SJCRH30 (cell line): ENCODE results near the gene RFX3. TPM values are rescaled to one million over a fixed set of nuclear protein-coding genes. Genes with fewer than 3 reads are reported as not detected.

ENCODE experiments used
- DNase-seq, 2 experiments: peaks; one replicate each; pipeline ENCODE4 v3.0.0-alpha.2; 2015 to 2020
- H3K27ac ChIP-seq: fragments of 250-450 bp; sonication (Bioruptor Pico); 2 replicates; pipeline ENCODE4 v1.5.1; 2020; ENCODE audit warnings: mild to moderate bottlenecking, moderate library complexity
- H3K27me3 ChIP-seq: fragments of 250-450 bp; sonication (Bioruptor Pico); 2 replicates; pipeline ENCODE4 v1.5.1; 2020; ENCODE audit warnings: mild to moderate bottlenecking, moderate library complexity
- H3K36me3 ChIP-seq: fragments of 250-450 bp; sonication (Bioruptor Pico); 2 replicates; pipeline ENCODE4 v1.5.1; 2020; ENCODE audit warnings: mild to moderate bottlenecking, moderate library complexity
- H3K4me1 ChIP-seq: fragments of 250-450 bp; sonication (Bioruptor Pico); 2 replicates; pipeline ENCODE4 v1.5.1; 2020; ENCODE audit warnings: mild to moderate bottlenecking, moderate library complexity
- H3K4me3 ChIP-seq: fragments of 250-450 bp; sonication (Bioruptor Pico); 2 replicates; pipeline ENCODE4 v1.5.1; 2020; ENCODE audit warnings: mild to moderate bottlenecking, moderate library complexity
- H3K9me3 ChIP-seq: fragments of 250-450 bp; sonication (Bioruptor Pico); replicated peaks from 2 replicates; pipeline ENCODE4 v1.5.1; 2020; ENCODE audit warnings: mild to moderate bottlenecking, moderate library complexity
- total RNA-seq: library from RNA; depleted of rRNA; stranded (reverse); fragments of >200 nt; shearing (Covaris generic); gene quantifications from 2 replicates; pipeline ENCODE4 v1.2.3, GENCODE V29; 2014

RFX3 gene
- total RNA-seq, 1 experiment from 2014 or later: 5.1 TPM

- H3K27me3 ChIP-seq: no peaks in the 10 kb centered on the region
- no peak overlapping the region for H3K4me3 ChIP-seq
- DNase-seq: no peak
- no peaks in the 10 kb centered on the region for H3K4me1 ChIP-seq
- no peak overlapping the region for H3K27ac ChIP-seq
- H3K36me3 ChIP-seq: no peaks in the 10 kb centered on the region
- H3K9me3 ChIP-seq: no peaks in the 10 kb centered on the region
Observed at GRCh38 chr9:3447788-3448187, 78.0 kb downstream of the RFX3 start.

GRCh38 chr9:3447143-3447542 lies 78.7 kb downstream of the RFX3 start:
- no peak overlapping the region for H3K27ac ChIP-seq

GRCh38 chr9:3446313-3446712 lies 79.5 kb downstream of the RFX3 start:
- Histone ChIP-seq H3K9me3 (no peaks in the 10 kb centered on the region), H3K4me1 (no peaks in the 10 kb centered on the region), H3K4me3 (no peak overlapping the region), H3K27ac (no peak overlapping the region), H3K36me3 (no peaks in the 10 kb centered on the region), H3K27me3 (no peaks in the 10 kb centered on the region)
- DNase-seq: no peak

More at GRCh38 chr9:3447143-3447542, 78.7 kb downstream of the RFX3 start:
- no peaks in the 10 kb centered on the region for H3K9me3 ChIP-seq
- no peaks in the 10 kb centered on the region for H3K36me3 ChIP-seq
- H3K4me1 ChIP-seq: no peaks in the 10 kb centered on the region
- no peak overlapping the region for H3K4me3 ChIP-seq
- DNase-seq: no peak
- no peaks in the 10 kb centered on the region for H3K27me3 ChIP-seq

- Histone ChIP-seq H3K9me3 (no peaks in the 10 kb centered on the region), H3K4me1 (no peaks in the 10 kb centered on the region), H3K27me3 (no peaks in the 10 kb centered on the region)
Observed at GRCh38 chr9:3444016-3444415, 81.8 kb downstream of the RFX3 start.

GRCh38 chr9:3441197-3441816 lies 84.5 kb downstream of the RFX3 start:
- H3K27ac ChIP-seq: no peak overlapping the region
- H3K9me3 ChIP-seq: no peaks in the 10 kb centered on the region
- DNase-seq: peak; percentile 18 to 50

More at GRCh38 chr9:3444016-3444415, 81.8 kb downstream of the RFX3 start:
- no peak overlapping the region for H3K4me3 ChIP-seq
- no peaks in the 10 kb centered on the region for H3K36me3 ChIP-seq
- H3K27ac ChIP-seq: no peak overlapping the region
- DNase-seq: no peak

GRCh38 chr9:3436629-3437420 lies 89.0 kb downstream of the RFX3 start:
- no peaks in the 10 kb centered on the region; the same call in 1 of the 2 replicates for H3K4me1 ChIP-seq

More at GRCh38 chr9:3441197-3441816, 84.5 kb downstream of the RFX3 start:
- H3K4me1 ChIP-seq: no peaks in the 10 kb centered on the region; the same call in 1 of the 2 replicates
- H3K4me3 ChIP-seq: no peak overlapping the region
- H3K36me3 ChIP-seq: no peaks in the 10 kb centered on the region
- no peaks in the 10 kb centered on the region for H3K27me3 ChIP-seq

GRCh38 chr9:3435732-3436131 lies 90.1 kb downstream of the RFX3 start:
- no peak overlapping the region for H3K4me3 ChIP-seq
- no peaks in the 10 kb centered on the region for H3K9me3 ChIP-seq
- no peak for DNase-seq
- no peaks in the 10 kb centered on the region for H3K36me3 ChIP-seq
- no peaks in the 10 kb centered on the region for H3K27me3 ChIP-seq
- H3K27ac ChIP-seq: no peak overlapping the region
- no peaks in the 10 kb centered on the region; the same call in 1 of the 2 replicates for H3K4me1 ChIP-seq

More at GRCh38 chr9:3436629-3437420, 89.0 kb downstream of the RFX3 start:
- H3K36me3 ChIP-seq: no peaks in the 10 kb centered on the region
- no peak overlapping the region for H3K27ac ChIP-seq
- no peak overlapping the region for H3K4me3 ChIP-seq
- peak; percentile 4 to 37 for DNase-seq
- H3K27me3 ChIP-seq: no peaks in the 10 kb centered on the region
- H3K9me3 ChIP-seq: no peaks in the 10 kb centered on the region

GRCh38 chr9:3434594-3434993 lies 91.2 kb downstream of the RFX3 start:
- no peaks in the 10 kb centered on the region for H3K9me3 ChIP-seq
- no peaks in the 10 kb centered on the region for H3K27me3 ChIP-seq
- no peak for DNase-seq
- no peaks in the 10 kb centered on the region for H3K36me3 ChIP-seq
- no peak overlapping the region for H3K27ac ChIP-seq
- H3K4me3 ChIP-seq: no peak overlapping the region
- H3K4me1 ChIP-seq: no peaks in the 10 kb centered on the region; the same call in 1 of the 2 replicates

GRCh38 chr9:3433754-3434153 lies 92.0 kb downstream of the RFX3 start:
- Histone ChIP-seq H3K4me3 (no peak overlapping the region), H3K27me3 (no peaks in the 10 kb centered on the region), H3K27ac (no peak overlapping the region), H3K9me3 (no peaks in the 10 kb centered on the region), H3K4me1 (no peaks in the 10 kb centered on the region; the same call in 1 of the 2 replicates), H3K36me3 (no peaks in the 10 kb centered on the region)
- DNase-seq: no peak

GRCh38 chr9:3433066-3433465 lies 92.7 kb downstream of the RFX3 start:
- Histone ChIP-seq H3K4me3 (no peak overlapping the region), H3K27ac (no peak overlapping the region), H3K4me1 (no peaks in the 10 kb centered on the region; the same call in 1 of the 2 replicates), H3K27me3 (no peaks in the 10 kb centered on the region), H3K36me3 (no peaks in the 10 kb centered on the region), H3K9me3 (no peaks in the 10 kb centered on the region)
- no peak for DNase-seq

- Histone ChIP-seq H3K27ac (no peak overlapping the region), H3K9me3 (no peaks in the 10 kb centered on the region), H3K4me3 (no peak overlapping the region), H3K27me3 (no peaks in the 10 kb centered on the region), H3K36me3 (no peaks in the 10 kb centered on the region), H3K4me1 (no peaks in the 10 kb centered on the region; the same call in 1 of the 2 replicates)
- no peak for DNase-seq
Observed at GRCh38 chr9:3431890-3432289, 93.9 kb downstream of the RFX3 start.

- H3K27me3 ChIP-seq: no peaks in the 10 kb centered on the region
- no peak for DNase-seq
- no peaks in the 10 kb centered on the region for H3K36me3 ChIP-seq
- no peak overlapping the region for H3K4me3 ChIP-seq
- no peaks in the 10 kb centered on the region for H3K4me1 ChIP-seq
- no peak overlapping the region for H3K27ac ChIP-seq
- no peaks in the 10 kb centered on the region for H3K9me3 ChIP-seq
Observed at GRCh38 chr9:3419893-3420292, 105.9 kb downstream of the RFX3 start.

GRCh38 chr9:3415906-3416305 lies 109.9 kb downstream of the RFX3 start:
- Histone ChIP-seq H3K36me3 (no peaks in the 10 kb centered on the region), H3K4me1 (no peaks in the 10 kb centered on the region), H3K27me3 (no peaks in the 10 kb centered on the region), H3K27ac (no peak overlapping the region), H3K4me3 (no peak overlapping the region), H3K9me3 (no peaks in the 10 kb centered on the region)
- DNase-seq: no peak

- H3K27ac ChIP-seq: no peak overlapping the region
Observed at GRCh38 chr9:3413984-3414383, 111.8 kb downstream of the RFX3 start.

GRCh38 chr9:3410461-3410860 lies 115.3 kb downstream of the RFX3 start:
- no peaks in the 10 kb centered on the region for H3K9me3 ChIP-seq
- no peak overlapping the region for H3K4me3 ChIP-seq
- H3K36me3 ChIP-seq: no peaks in the 10 kb centered on the region
- DNase-seq: no peak
- H3K27ac ChIP-seq: no peak overlapping the region
- no peaks in the 10 kb centered on the region for H3K27me3 ChIP-seq
- H3K4me1 ChIP-seq: no peaks in the 10 kb centered on the region

More at GRCh38 chr9:3413984-3414383, 111.8 kb downstream of the RFX3 start:
- Histone ChIP-seq H3K27me3 (no peaks in the 10 kb centered on the region), H3K4me1 (no peaks in the 10 kb centered on the region), H3K4me3 (no peak overlapping the region), H3K9me3 (no peaks in the 10 kb centered on the region), H3K36me3 (no peaks in the 10 kb centered on the region)
- no peak for DNase-seq
